Measurements from ENCODE around the gene IL31.

DNA sequence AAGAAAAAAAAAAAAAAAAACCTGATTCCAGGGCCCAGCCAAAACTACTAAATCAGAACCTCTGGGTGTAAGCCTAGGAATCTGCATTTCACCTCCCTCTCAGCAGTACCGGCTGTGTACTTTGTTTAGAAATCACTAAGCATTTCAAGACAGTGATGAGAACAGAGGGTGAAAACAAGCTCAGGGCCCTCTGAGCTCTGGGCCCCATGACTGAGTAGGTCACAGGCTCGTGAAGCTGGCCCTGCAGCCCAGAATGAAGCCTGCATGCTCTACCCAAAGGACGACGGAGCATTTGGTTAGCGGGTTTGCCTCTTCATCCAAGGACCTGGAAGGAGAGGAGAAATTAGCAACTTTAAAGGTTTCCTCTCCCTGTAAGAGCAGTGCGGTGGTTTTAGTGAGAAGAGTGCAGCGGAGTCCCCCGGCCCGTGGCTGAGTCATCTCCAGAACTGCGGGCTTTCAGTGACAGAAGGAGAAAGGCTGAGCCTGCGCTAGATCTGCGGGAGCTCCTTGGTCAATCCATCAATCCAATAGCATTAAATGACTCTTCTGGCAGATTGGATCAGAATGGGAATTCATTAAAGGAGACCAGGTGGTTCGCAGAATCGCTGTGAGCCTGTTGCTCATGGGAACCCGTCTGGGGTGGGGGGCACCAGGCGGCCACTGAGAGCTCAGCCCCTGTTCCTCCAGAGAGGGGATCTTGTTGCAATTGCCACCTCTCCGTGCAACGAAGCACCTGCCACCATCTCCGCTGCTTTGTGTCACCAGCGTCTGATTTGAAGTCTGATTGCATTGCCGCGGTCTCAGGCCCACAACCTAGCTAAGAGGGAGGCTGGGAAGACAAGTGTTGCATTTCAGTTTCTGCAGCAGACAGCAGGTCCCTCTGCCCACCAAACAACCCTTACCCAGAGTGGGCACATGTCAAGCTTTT lies 7.3 kb downstream of the IL31 start:
- TF ChIP-seq, protein P1, sequence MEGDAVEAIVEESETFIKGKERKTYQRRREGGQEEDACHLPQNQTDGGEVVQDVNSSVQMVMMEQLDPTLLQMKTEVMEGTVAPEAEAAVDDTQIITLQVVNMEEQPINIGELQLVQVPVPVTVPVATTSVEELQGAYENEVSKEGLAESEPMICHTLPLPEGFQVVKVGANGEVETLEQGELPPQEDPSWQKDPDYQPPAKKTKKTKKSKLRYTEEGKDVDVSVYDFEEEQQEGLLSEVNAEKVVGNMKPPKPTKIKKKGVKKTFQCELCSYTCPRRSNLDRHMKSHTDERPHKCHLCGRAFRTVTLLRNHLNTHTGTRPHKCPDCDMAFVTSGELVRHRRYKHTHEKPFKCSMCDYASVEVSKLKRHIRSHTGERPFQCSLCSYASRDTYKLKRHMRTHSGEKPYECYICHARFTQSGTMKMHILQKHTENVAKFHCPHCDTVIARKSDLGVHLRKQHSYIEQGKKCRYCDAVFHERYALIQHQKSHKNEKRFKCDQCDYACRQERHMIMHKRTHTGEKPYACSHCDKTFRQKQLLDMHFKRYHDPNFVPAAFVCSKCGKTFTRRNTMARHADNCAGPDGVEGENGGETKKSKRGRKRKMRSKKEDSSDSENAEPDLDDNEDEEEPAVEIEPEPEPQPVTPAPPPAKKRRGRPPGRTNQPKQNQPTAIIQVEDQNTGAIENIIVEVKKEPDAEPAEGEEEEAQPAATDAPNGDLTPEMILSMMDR (IDR thresholded peaks at IDR 0.05; ENCODE audit: borderline replicate concordance, extremely low read depth, low read length, poor library complexity, severe bottlenecking): no peak
- no peak for TF ChIP-seq EZH2 (IDR thresholded peaks at IDR 0.05; ENCODE audit: borderline replicate concordance, low read depth, low read length, severe bottlenecking)
